K562 (cell line): Measurements from ENCODE around the gene PRR19.

Source experiments
- CREB1 ChIP-seq, 2 experiments: sonication (generic) in 1 of 2; formaldehyde crosslinking in 1 of 2; IDR thresholded peaks; 2 replicates each; pipeline versions ENCODE4 v1.6.1 to v1.8.0; 2012 to 2022; ENCODE audit warnings: inconsistent platforms in 1 of 2, mild to moderate bottlenecking in 1 of 2, missing genetic modification reagents in 1 of 2, moderate library complexity in 1 of 2
- ESRRA ChIP-seq: fragments of 450-650 bp; IDR thresholded peaks from 2 replicates; pipeline ENCODE4 v1.6.1; 2014; ENCODE audit warnings: low read depth, mild to moderate bottlenecking, moderate library complexity, borderline replicate concordance
- HNRNPK ChIP-seq: fragments of 200-400 bp; formaldehyde crosslinking; IDR thresholded peaks from one replicate; pipeline ENCODE4 v1.6.1; 2018; ENCODE audit warnings: mild to moderate bottlenecking, low read depth, low read length; ENCODE audit not compliant: poor library complexity, severe bottlenecking
- POLR2AphosphoS5 ChIP-seq: IDR thresholded peaks from 2 replicates; pipeline ENCODE4 v1.6.1; 2011; ENCODE audit warnings: mild to moderate bottlenecking, low read depth, low read length, moderate library complexity; ENCODE audit not compliant: control insufficient read depth, insufficient read depth
- SP2 ChIP-seq: IDR thresholded peaks from 2 replicates; pipeline ENCODE4 v1.6.1; 2011; ENCODE audit warnings: mild to moderate bottlenecking, low read depth, low read length, moderate library complexity; ENCODE audit not compliant: poor library complexity, severe bottlenecking; ENCODE audit errors: extremely low read depth
- SRF ChIP-seq, 2 experiments: fragments of 250-450, 450-650 bp in 1 of 2; sonication (Bioruptor Pico) in 1 of 2; sonication (generic) in 1 of 2; formaldehyde crosslinking; IDR thresholded peaks; 2 replicates each; pipeline versions ENCODE4 v1.5.0 to v1.5.1; 2020 to 2022; ENCODE audit warnings: mild to moderate bottlenecking in 1 of 2, missing genetic modification reagents in 1 of 2
- TCF3 ChIP-seq: sonication (generic); formaldehyde crosslinking; IDR thresholded peaks from 2 replicates; pipeline ENCODE4 v1.4.0; 2020; ENCODE audit warnings: mild to moderate bottlenecking, missing genetic modification reagents
- ZMIZ1 ChIP-seq, 2 experiments: fragments of 150-350 bp in 1 of 2; IDR thresholded peaks; 2 replicates each; pipeline ENCODE4 v1.6.1; 2012 to 2016; ENCODE audit warnings: low read depth in 2 of 2, low read length in 2 of 2, mild to moderate bottlenecking in 1 of 2, moderate library complexity in 1 of 2
- ZNF324 ChIP-seq: fragments of 250-450 bp; sonication (Bioruptor Pico); IDR thresholded peaks from 2 replicates; pipeline ENCODE4 v1.4.0; 2020; ENCODE audit warnings: mild to moderate bottlenecking
- TF ChIP-seq, protein P1 (sequence below): sonication (generic); formaldehyde crosslinking; IDR thresholded peaks from 2 replicates; pipeline ENCODE4 v1.8.1; 2022; ENCODE audit warnings: missing genetic modification reagents
- TF ChIP-seq, protein P2 (sequence below), 3 experiments: IDR thresholded peaks in 2 of 3; conservative IDR thresholded peaks in 1 of 3; 2 replicates each; pipeline ENCODE4 v1.5.1; 2011 to 2012; ENCODE audit warnings: low read length in 3 of 3, mild to moderate bottlenecking in 3 of 3, control low read depth in 2 of 3, improper control_type of control experiment in 1 of 3, inconsistent platforms in 1 of 3, low read depth in 1 of 3, mixed read lengths in 1 of 3, moderate library complexity in 1 of 3; ENCODE audit not compliant: insufficient read depth in 2 of 3
- TF ChIP-seq, protein P3 (sequence below): fragments of 150-350 bp; IDR thresholded peaks from 2 replicates; pipeline ENCODE4 v1.6.1; 2014; ENCODE audit warnings: low read depth, mild to moderate bottlenecking, low read length, borderline replicate concordance

- TF ChIP-seq SP2 (no peak), ESRRA (no peak), SRF (CRISPR knock-in tag; IDR thresholded peaks at IDR 0.05) (no peak), CREB1 (IDR thresholded peaks at IDR 0.05) (no peak), CREB1 (CRISPR knock-in tag; IDR thresholded peaks at IDR 0.05) (no peak), POLR2AphosphoS5 (no peak), TCF3 (CRISPR knock-in tag) (no peak), ZNF324 (no peak), HNRNPK (no peak), ZMIZ1 (IDR thresholded peaks at IDR 0.05; ENCODE audit: low read depth in 2 of 2, low read length in 2 of 2) (no peak)
- TF ChIP-seq, protein P1, sequence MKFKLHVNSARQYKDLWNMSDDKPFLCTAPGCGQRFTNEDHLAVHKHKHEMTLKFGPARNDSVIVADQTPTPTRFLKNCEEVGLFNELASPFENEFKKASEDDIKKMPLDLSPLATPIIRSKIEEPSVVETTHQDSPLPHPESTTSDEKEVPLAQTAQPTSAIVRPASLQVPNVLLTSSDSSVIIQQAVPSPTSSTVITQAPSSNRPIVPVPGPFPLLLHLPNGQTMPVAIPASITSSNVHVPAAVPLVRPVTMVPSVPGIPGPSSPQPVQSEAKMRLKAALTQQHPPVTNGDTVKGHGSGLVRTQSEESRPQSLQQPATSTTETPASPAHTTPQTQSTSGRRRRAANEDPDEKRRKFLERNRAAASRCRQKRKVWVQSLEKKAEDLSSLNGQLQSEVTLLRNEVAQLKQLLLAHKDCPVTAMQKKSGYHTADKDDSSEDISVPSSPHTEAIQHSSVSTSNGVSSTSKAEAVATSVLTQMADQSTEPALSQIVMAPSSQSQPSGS (CRISPR knock-in tag), result no peak
- TF ChIP-seq, protein P2, sequence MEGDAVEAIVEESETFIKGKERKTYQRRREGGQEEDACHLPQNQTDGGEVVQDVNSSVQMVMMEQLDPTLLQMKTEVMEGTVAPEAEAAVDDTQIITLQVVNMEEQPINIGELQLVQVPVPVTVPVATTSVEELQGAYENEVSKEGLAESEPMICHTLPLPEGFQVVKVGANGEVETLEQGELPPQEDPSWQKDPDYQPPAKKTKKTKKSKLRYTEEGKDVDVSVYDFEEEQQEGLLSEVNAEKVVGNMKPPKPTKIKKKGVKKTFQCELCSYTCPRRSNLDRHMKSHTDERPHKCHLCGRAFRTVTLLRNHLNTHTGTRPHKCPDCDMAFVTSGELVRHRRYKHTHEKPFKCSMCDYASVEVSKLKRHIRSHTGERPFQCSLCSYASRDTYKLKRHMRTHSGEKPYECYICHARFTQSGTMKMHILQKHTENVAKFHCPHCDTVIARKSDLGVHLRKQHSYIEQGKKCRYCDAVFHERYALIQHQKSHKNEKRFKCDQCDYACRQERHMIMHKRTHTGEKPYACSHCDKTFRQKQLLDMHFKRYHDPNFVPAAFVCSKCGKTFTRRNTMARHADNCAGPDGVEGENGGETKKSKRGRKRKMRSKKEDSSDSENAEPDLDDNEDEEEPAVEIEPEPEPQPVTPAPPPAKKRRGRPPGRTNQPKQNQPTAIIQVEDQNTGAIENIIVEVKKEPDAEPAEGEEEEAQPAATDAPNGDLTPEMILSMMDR (IDR thresholded peaks at IDR 0.05 in 2 of 3, conservative IDR thresholded peaks at IDR 0.05 in 1 of 3; ENCODE audit: insufficient read depth in 2 of 3, low read depth in 1 of 3, low read length in 3 of 3), result no peak
- TF ChIP-seq, protein P3, sequence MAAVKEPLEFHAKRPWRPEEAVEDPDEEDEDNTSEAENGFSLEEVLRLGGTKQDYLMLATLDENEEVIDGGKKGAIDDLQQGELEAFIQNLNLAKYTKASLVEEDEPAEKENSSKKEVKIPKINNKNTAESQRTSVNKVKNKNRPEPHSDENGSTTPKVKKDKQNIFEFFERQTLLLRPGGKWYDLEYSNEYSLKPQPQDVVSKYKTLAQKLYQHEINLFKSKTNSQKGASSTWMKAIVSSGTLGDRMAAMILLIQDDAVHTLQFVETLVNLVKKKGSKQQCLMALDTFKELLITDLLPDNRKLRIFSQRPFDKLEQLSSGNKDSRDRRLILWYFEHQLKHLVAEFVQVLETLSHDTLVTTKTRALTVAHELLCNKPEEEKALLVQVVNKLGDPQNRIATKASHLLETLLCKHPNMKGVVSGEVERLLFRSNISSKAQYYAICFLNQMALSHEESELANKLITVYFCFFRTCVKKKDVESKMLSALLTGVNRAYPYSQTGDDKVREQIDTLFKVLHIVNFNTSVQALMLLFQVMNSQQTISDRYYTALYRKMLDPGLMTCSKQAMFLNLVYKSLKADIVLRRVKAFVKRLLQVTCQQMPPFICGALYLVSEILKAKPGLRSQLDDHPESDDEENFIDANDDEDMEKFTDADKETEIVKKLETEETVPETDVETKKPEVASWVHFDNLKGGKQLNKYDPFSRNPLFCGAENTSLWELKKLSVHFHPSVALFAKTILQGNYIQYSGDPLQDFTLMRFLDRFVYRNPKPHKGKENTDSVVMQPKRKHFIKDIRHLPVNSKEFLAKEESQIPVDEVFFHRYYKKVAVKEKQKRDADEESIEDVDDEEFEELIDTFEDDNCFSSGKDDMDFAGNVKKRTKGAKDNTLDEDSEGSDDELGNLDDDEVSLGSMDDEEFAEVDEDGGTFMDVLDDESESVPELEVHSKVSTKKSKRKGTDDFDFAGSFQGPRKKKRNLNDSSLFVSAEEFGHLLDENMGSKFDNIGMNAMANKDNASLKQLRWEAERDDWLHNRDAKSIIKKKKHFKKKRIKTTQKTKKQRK, result no peak
Measured at GRCh38 chr19:42352301-42353259, 50.6 kb downstream of the PRR19 start.
